Spleen (tissue), 11 donors: ENCODE measurements around the gene PHEX. TPM values are rescaled to one million over a fixed set of nuclear protein-coding genes. Genes with fewer than 3 reads are reported as not detected.

Experiments used
- DNase-seq: peaks from one replicate; pipeline ENCODE4 v3.0.0-alpha.2; 2020
- H3K27ac ChIP-seq, 8 donors: fragments of 200-600 bp; sonication (generic) in 7 of 8; 1 replicate in 4 of 8; 2 replicates in 4 of 8; pipeline versions ENCODE4 v1.5.0 to v1.8.0; 2016 to 2021; ENCODE audit warnings: inconsistent platforms in 4 of 8, mild to moderate bottlenecking in 4 of 8, moderate library complexity in 1 of 8
- H3K27me3 ChIP-seq, 7 donors: fragments of 200-600 bp; sonication (generic) in 6 of 7; replicated peaks in 1 of 7; 1 replicate in 4 of 7; 2 replicates in 3 of 7; pipeline versions ENCODE4 v1.5.0 to v1.8.0; 2016 to 2021; ENCODE audit warnings: inconsistent platforms in 3 of 7, mild to moderate bottlenecking in 1 of 7
- H3K36me3 ChIP-seq, 6 donors: fragments of 200-600 bp; sonication (generic) in 5 of 6; 1 replicate in 4 of 6; 2 replicates in 2 of 6; pipeline versions ENCODE4 v1.5.0 to v1.8.0; 2016 to 2021; ENCODE audit warnings: inconsistent platforms in 2 of 6
- H3K4me1 ChIP-seq, 6 donors: fragments of 200-600 bp; sonication (generic) in 5 of 6; 1 replicate in 3 of 6; 2 replicates in 3 of 6; pipeline versions ENCODE4 v1.5.0 to v1.8.0; 2016 to 2021; ENCODE audit warnings: inconsistent platforms in 3 of 6
- H3K4me3 ChIP-seq, 8 donors: fragments of 200-600 bp; sonication (generic) in 7 of 8; 1 replicate in 4 of 8; 2 replicates in 4 of 8; pipeline versions ENCODE4 v1.5.0 to v1.8.0; 2016 to 2021; ENCODE audit warnings: inconsistent platforms in 4 of 8, mild to moderate bottlenecking in 4 of 8, moderate library complexity in 2 of 8
- H3K9me3 ChIP-seq, 8 donors: fragments of 200-600 bp; sonication (generic) in 7 of 8; 1 replicate in 4 of 8; 2 replicates in 4 of 8; pipeline versions ENCODE4 v1.5.0 to v1.8.0; 2016 to 2021; ENCODE audit warnings: inconsistent platforms in 4 of 8
- CTCF ChIP-seq, 11 experiments: fragments of 200-600 bp in 7 of 11; fragments of 450-650 bp in 4 of 11; sonication (generic) in 4 of 11; IDR thresholded peaks in 8 of 11; conservative IDR thresholded peaks in 3 of 11; 1 replicate in 7 of 11; 2 replicates in 4 of 11; pipeline versions ENCODE4 v1.4.0 to v1.8.0; 2016 to 2021; ENCODE audit warnings: antibody characterized with exemption in 11 of 11, inconsistent platforms in 4 of 11, mild to moderate bottlenecking in 1 of 11
- POLR2A ChIP-seq, 3 donors: fragments of 450-650 bp; IDR thresholded peaks; one replicate each; pipeline ENCODE4 v1.5.1; 2017; ENCODE audit warnings: antibody characterized with exemption in 3 of 3, mild to moderate bottlenecking in 1 of 3
- POLR2AphosphoS5 ChIP-seq, 3 donors: sonication (generic); formaldehyde crosslinking; IDR thresholded peaks; one replicate each; pipeline ENCODE4 v1.5.1; 2017; ENCODE audit warnings: antibody characterized with exemption in 3 of 3
- WGBS, 5 donors: extraction: QIAGEN DNeasy Blood & Tissue Kit in 3 of 5; methylation state at CpG; one replicate each; pipeline versions ENCODE4 v1.1.5 to v1.1.7; 2013 to 2018; 5-methylcytosine and 5-hydroxymethylcytosine counted together
- intact Hi-C: fragments of 100-400 bp; cut with DNase I; formaldehyde crosslinking; loops from one replicate; pipeline ENCODE4 v1.15.0; 2023; ENCODE audit warnings: low total_unique reads
- polyA plus RNA-seq, 3 donors: library from polyadenylated mRNA; stranded (reverse); fragments of 200-250 nt; gene quantifications; one replicate each; pipeline ENCODE4 v1.2.1, GENCODE V29; 2013
- total RNA-seq, 7 donors: library from RNA; depleted of rRNA in 3 of 7; stranded (reverse); fragments of >200 nt in 3 of 7; fragmentation: NEBNext Ultra II Directional in 4 of 7; extraction: Animal tissue kit (Norgen Biotek cat#: 25700) in 4 of 7; gene quantifications; one replicate each; pipeline versions ENCODE4 v1.1.0 to v1.2.1, GENCODE V29; 2016 to 2021
- donor health status: healthy with polysubstance abuse.
- donor health status: DM: no; HTN: no; CAD: no; lungs with moderate emphysema.
- donor health status: DM: no; HTN: no; CAD: no.
- donor health status: Bipolar disorder and iron deficiency.
- donor health status: healthy.
- donor health status: DM: no; HTN: no; CAD: no.
- donor health status: DM: yes; HTN: yes; CAD: no.

PHEX gene
- total and polyA plus RNA-seq, 10 donors, result 0.13 to 1.5 (median 0.54) TPM

- intact Hi-C loops, result no loop called here
- no peaks in the 10 kb centered on the region for H3K36me3 ChIP-seq
- no peak for DNase-seq
- no peaks in the 10 kb centered on the region for H3K9me3 ChIP-seq
- no peaks in the 10 kb centered on the region for H3K27me3 ChIP-seq
- no peak for TF ChIP-seq POLR2AphosphoS5 (IDR thresholded peaks at IDR 0.05)
- H3K4me3 ChIP-seq, result no peak overlapping the region
- WGBS, 5 donors, result 54 to 77% (median 68%) methylated on average over 3 of the region's 3 CpGs
- peaks cover 0 to 29% (median 8%) of the 10 kb centered on the region in 6 donors for H3K4me1 ChIP-seq
- H3K27ac ChIP-seq, result peak overlapping the region in 6 of 8 donors; percentile 13 to 60 (median 42)
Measured at GRCh38 chrX:22057667-22058066, 25.5 kb downstream of the PHEX start.

- no peaks in the 10 kb centered on the region for H3K9me3 ChIP-seq
- 70 to 89% (median 80%) methylated on average over 1 of the region's 1 CpG for WGBS, 5 donors
- no peak for TF ChIP-seq POLR2AphosphoS5 (IDR thresholded peaks at IDR 0.05)
- TF ChIP-seq CTCF (IDR thresholded peaks at IDR 0.05 in 8 of 11, conservative IDR thresholded peaks at IDR 0.05 in 3 of 11), result no peak
- no peak for TF ChIP-seq POLR2A (IDR thresholded peaks at IDR 0.05)
- H3K4me1 ChIP-seq, result peaks cover 0 to 41% (median 9%) of the 10 kb centered on the region in 6 donors
- H3K27me3 ChIP-seq, result no peaks in the 10 kb centered on the region
- peak overlapping the region in 2 of 8 donors; percentile 13 to 44 for H3K27ac ChIP-seq
- no peaks in the 10 kb centered on the region for H3K36me3 ChIP-seq
- no peak for DNase-seq
- H3K4me3 ChIP-seq, result no peak overlapping the region
- intact Hi-C loops, result no loop called here
Measured at GRCh38 chrX:22059775-22060174, 27.6 kb downstream of the PHEX start.

- no peak for DNase-seq
- Histone ChIP-seq H3K4me1 (peaks cover 0 to 41% (median 9%) of the 10 kb centered on the region in 6 donors), H3K27ac (peak overlapping the region in 3 of 8 donors; percentile 13 to 44 (median 28)), H3K4me3 (no peak overlapping the region), H3K36me3 (no peaks in the 10 kb centered on the region), H3K27me3 (no peaks in the 10 kb centered on the region), H3K9me3 (no peaks in the 10 kb centered on the region)
- intact Hi-C loops, result no loop called here
- TF ChIP-seq CTCF (IDR thresholded peaks at IDR 0.05 in 8 of 11, conservative IDR thresholded peaks at IDR 0.05 in 3 of 11) (no peak), POLR2AphosphoS5 (IDR thresholded peaks at IDR 0.05) (no peak), POLR2A (IDR thresholded peaks at IDR 0.05) (no peak)
- WGBS, 5 donors, result 56 to 63% (median 58%) methylated on average over 6 of the region's 6 CpGs
Measured at GRCh38 chrX:22060415-22061280, 28.5 kb downstream of the PHEX start.

GRCh38 chrX:22063284-22063683 is 31.2 kb downstream of the PHEX start:
- DNase-seq, result no peak
- TF ChIP-seq CTCF (IDR thresholded peaks at IDR 0.05 in 8 of 11, conservative IDR thresholded peaks at IDR 0.05 in 3 of 11) (no peak), POLR2AphosphoS5 (IDR thresholded peaks at IDR 0.05) (no peak), POLR2A (IDR thresholded peaks at IDR 0.05) (no peak)
- no peaks in the 10 kb centered on the region for H3K9me3 ChIP-seq
- 32 to 46% (median 41%) methylated on average over 7 of the region's 7 CpGs for WGBS, 5 donors
- H3K36me3 ChIP-seq, result no peaks in the 10 kb centered on the region
- intact Hi-C loops, result no loop called here
- no peaks in the 10 kb centered on the region for H3K27me3 ChIP-seq
- no peak overlapping the region for H3K4me3 ChIP-seq
- H3K27ac ChIP-seq, result peak overlapping the region in 2 of 8 donors; percentile 31 to 66
- H3K4me1 ChIP-seq, result peaks cover 0 to 25% (median 6%) of the 10 kb centered on the region in 6 donors
